ENCODE data around the gene GALNT5. TPM values are rescaled to one million over a fixed set of nuclear protein-coding genes. Genes with fewer than 3 reads are reported as not detected.

The GALNT5 gene
- total RNA-seq, 1 experiment from 2014 or later = 0.08 TPM

DNA sequence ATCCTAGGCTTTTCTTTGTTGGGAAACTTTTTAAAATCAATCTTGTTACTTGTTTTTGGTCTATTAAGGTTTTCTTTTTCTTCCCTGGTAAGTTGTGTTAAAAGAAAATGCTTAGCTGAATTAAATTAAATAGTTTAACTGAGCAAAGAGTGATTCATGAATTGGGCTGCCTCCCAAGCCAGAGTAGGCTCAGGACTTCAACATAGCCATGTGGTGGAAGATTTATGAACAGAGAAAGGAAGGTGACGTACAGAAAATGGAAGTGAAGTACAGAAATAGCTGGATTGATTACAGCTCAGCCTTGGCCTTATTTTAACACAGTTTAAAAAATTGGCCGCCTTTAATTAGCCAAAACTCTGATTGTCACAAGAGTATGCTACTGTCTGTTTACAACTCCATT lies 27.9 kb upstream of the GALNT5 start:
- ATAC-seq (no peak), DNase-seq (ENCODE audit: low read depth, low spot score) (no peak)
- CTCF ChIA-PET = no interaction called here
- BruUV-seq (replicated peaks) = no TSS peak
- Histone ChIP-seq H3K36me3 (ENCODE audit: control insufficient read depth, insufficient read depth, low read length) (no peaks in the 10 kb centered on the region), H3K27me3 (ENCODE audit: control insufficient read depth, insufficient read depth, low read length) (no peaks in the 10 kb centered on the region), H3K9me3 (ENCODE audit: control insufficient read depth, insufficient read depth, low read depth, low read length) (no peaks in the 10 kb centered on the region), H3K27ac (ENCODE audit: low read length) (no peak overlapping the region), H3K4me1 (ENCODE audit: control insufficient read depth, insufficient read depth, low read length) (no peaks in the 10 kb centered on the region), H3K4me3 (ENCODE audit: low read depth in 2 of 2, low read length in 2 of 2) (no peak overlapping the region)
- in situ Hi-C loops (cut with HindIII; ENCODE audit: low pct_unique_long_range_greater_than_20kb, low sequenced_read_pairs) (no loop called here), intact Hi-C loops (cut with micrococcal nuclease; ENCODE audit: unreplicated experiment) (no loop called here)
- POLR2A ChIA-PET = no interaction called here
- TF ChIP-seq POLR2AphosphoS5 (IDR thresholded peaks at IDR 0.05; ENCODE audit: low read depth, low read length) = no peak
- TF ChIP-seq, protein P1, sequence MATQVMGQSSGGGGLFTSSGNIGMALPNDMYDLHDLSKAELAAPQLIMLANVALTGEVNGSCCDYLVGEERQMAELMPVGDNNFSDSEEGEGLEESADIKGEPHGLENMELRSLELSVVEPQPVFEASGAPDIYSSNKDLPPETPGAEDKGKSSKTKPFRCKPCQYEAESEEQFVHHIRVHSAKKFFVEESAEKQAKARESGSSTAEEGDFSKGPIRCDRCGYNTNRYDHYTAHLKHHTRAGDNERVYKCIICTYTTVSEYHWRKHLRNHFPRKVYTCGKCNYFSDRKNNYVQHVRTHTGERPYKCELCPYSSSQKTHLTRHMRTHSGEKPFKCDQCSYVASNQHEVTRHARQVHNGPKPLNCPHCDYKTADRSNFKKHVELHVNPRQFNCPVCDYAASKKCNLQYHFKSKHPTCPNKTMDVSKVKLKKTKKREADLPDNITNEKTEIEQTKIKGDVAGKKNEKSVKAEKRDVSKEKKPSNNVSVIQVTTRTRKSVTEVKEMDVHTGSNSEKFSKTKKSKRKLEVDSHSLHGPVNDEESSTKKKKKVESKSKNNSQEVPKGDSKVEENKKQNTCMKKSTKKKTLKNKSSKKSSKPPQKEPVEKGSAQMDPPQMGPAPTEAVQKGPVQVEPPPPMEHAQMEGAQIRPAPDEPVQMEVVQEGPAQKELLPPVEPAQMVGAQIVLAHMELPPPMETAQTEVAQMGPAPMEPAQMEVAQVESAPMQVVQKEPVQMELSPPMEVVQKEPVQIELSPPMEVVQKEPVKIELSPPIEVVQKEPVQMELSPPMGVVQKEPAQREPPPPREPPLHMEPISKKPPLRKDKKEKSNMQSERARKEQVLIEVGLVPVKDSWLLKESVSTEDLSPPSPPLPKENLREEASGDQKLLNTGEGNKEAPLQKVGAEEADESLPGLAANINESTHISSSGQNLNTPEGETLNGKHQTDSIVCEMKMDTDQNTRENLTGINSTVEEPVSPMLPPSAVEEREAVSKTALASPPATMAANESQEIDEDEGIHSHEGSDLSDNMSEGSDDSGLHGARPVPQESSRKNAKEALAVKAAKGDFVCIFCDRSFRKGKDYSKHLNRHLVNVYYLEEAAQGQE (IDR thresholded peaks at IDR 0.05; ENCODE audit: insufficient read depth in 1 of 2, low read depth in 2 of 2, low read length in 1 of 2) = no peak

DNA sequence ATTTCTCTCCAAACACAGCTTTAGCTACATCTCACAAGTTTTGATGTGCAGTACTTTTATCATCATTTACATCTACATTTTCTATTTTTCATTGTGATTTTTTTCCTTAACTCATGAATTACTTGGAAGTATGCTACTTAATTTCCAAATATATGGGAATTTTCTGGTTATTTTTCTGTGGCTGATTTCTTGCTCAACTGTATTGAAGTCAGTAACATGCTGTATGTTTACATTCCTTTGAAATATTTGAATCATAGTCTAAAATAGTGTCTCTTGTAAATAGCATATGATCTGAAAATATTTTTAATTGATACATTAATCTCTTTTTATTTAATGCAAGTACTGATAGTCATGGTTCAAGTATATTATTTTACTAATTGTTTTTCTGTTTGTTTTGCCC lies 26.0 kb upstream of the GALNT5 start:
- intact Hi-C loops (cut with micrococcal nuclease; ENCODE audit: unreplicated experiment) (no loop called here), in situ Hi-C loops (cut with HindIII; ENCODE audit: low pct_unique_long_range_greater_than_20kb, low sequenced_read_pairs) (no loop called here)
- POLR2A ChIA-PET = no interaction called here
- no peak for DNase-seq (ENCODE audit: low read depth, low spot score)
- H3K9me3 ChIP-seq (ENCODE audit: control insufficient read depth, insufficient read depth, low read depth, low read length) = no peaks in the 10 kb centered on the region
- H3K4me1 ChIP-seq (ENCODE audit: control insufficient read depth, insufficient read depth, low read length) = no peaks in the 10 kb centered on the region
- no peaks in the 10 kb centered on the region for H3K27me3 ChIP-seq (ENCODE audit: control insufficient read depth, insufficient read depth, low read length)
- TF ChIP-seq, protein P1 (IDR thresholded peaks at IDR 0.05; ENCODE audit: insufficient read depth in 1 of 2, low read depth in 2 of 2, low read length in 1 of 2) = no peak
- TF ChIP-seq TCF7L2 (IDR thresholded peaks at IDR 0.05; ENCODE audit: low read depth, low read length) (no peak), SIN3A (IDR thresholded peaks at IDR 0.05; ENCODE audit: borderline replicate concordance, insufficient read depth, low read depth, low read length) (no peak), POLR2AphosphoS5 (IDR thresholded peaks at IDR 0.05; ENCODE audit: low read depth, low read length) (no peak)
- TF ChIP-seq, protein P2, sequence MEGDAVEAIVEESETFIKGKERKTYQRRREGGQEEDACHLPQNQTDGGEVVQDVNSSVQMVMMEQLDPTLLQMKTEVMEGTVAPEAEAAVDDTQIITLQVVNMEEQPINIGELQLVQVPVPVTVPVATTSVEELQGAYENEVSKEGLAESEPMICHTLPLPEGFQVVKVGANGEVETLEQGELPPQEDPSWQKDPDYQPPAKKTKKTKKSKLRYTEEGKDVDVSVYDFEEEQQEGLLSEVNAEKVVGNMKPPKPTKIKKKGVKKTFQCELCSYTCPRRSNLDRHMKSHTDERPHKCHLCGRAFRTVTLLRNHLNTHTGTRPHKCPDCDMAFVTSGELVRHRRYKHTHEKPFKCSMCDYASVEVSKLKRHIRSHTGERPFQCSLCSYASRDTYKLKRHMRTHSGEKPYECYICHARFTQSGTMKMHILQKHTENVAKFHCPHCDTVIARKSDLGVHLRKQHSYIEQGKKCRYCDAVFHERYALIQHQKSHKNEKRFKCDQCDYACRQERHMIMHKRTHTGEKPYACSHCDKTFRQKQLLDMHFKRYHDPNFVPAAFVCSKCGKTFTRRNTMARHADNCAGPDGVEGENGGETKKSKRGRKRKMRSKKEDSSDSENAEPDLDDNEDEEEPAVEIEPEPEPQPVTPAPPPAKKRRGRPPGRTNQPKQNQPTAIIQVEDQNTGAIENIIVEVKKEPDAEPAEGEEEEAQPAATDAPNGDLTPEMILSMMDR (IDR thresholded peaks at IDR 0.05) = no peak
- H3K27ac ChIP-seq (ENCODE audit: low read length) = no peak overlapping the region
- no TSS peak for BruUV-seq (replicated peaks)
- no peak overlapping the region for H3K4me3 ChIP-seq (ENCODE audit: low read depth in 2 of 2, low read length in 2 of 2)
- no peaks in the 10 kb centered on the region for H3K36me3 ChIP-seq (ENCODE audit: control insufficient read depth, insufficient read depth, low read length)
- ATAC-seq = no peak
- CTCF ChIA-PET = interaction anchor here (0.6 to 0.7 kb wide), 2 partner anchors 12 to 1856 kb away, joined by 5 read pairs; no protein-coding TSS in a partner anchor

Data from Panc1 (cell line).